HepG2 (cell line): Measurements from ENCODE around the gene RAD51. TPM values are rescaled to one million over a fixed set of nuclear protein-coding genes. Genes with fewer than 3 reads are reported as not detected.

Experiments
- ATAC-seq: fragments of 200-7000 bp; cut with Tn5 transposase; 3 replicates; pipeline ENCODE4 v1.9.1; 2020; ENCODE audit warnings: mild to moderate bottlenecking, moderate library complexity
- BruUV-seq: library from RNA; stranded (reverse); fragments of 400-500 nt; replicated peaks from 2 replicates; lab custom pipeline; 2021; lab: Mats Ljungman, UMichigan
- CTCF ChIA-PET: fragments of 300-600 bp; formaldehyde crosslinking; extraction: SDS; loops from one replicate; lab custom pipeline; 2021; ENCODE audit warnings: low total read pairs, inconsistent platforms, low intra/inter-chr PET ratio; lab: Yijun Ruan, JAX
- POLR2A ChIA-PET: fragments of 350-600 bp; sonication (Branson Sonifier 250); formaldehyde crosslinking; loops from one replicate; lab custom pipeline; 2020; ENCODE audit warnings: antibody characterized with exemption, inconsistent platforms; lab: Yijun Ruan, JAX
- DNase-seq: peaks from one replicate; pipeline ENCODE4 v3.0.0-alpha.2; 2015; ENCODE audit warnings: low spot score
- FAIRE-seq: peaks from 3 replicates; lab custom pipeline; 2011; peaks lifted over from hg19 to GRCh38; lab: Jason Lieb, UNC
- H2AFZ ChIP-seq: one replicate; pipeline ENCODE4 v1.6.1; 2011; ENCODE audit warnings: low read length, inconsistent platforms
- H3K27ac ChIP-seq: fragments of 300-600 bp; 3 replicates; pipeline ENCODE4 v1.8.0; 2011; ENCODE audit warnings: mixed run types, mild to moderate bottlenecking, mixed read lengths, low read length, inconsistent platforms; ENCODE audit not compliant: insufficient read depth; ENCODE audit errors: extremely low read length
- H3K27me3 ChIP-seq, 2 experiments: fragments of 200-600 bp in 1 of 2; 2 replicates in 1 of 2; 3 replicates in 1 of 2; pipeline versions ENCODE4 v1.6.0 to v1.8.0; 2011; ENCODE audit warnings: low read length in 2 of 2, mild to moderate bottlenecking in 2 of 2, moderate library complexity in 2 of 2, inconsistent platforms in 1 of 2; ENCODE audit not compliant: insufficient read depth in 2 of 2, control insufficient read depth in 1 of 2
- H3K36me3 ChIP-seq, 2 experiments: fragments of 200-600 bp in 1 of 2; replicated peaks in 1 of 2; 2 replicates in 1 of 2; 3 replicates in 1 of 2; pipeline versions ENCODE4 v1.5.1 to v1.8.0; 2011; ENCODE audit warnings: low read length in 2 of 2, inconsistent platforms in 1 of 2; ENCODE audit not compliant: insufficient read depth in 2 of 2, control insufficient read depth in 1 of 2
- H3K4me1 ChIP-seq: 2 replicates; pipeline ENCODE4 v1.5.1; 2012; ENCODE audit warnings: low read length, inconsistent platforms; ENCODE audit not compliant: insufficient read depth
- H3K4me2 ChIP-seq: 2 replicates; pipeline ENCODE4 v1.6.0; 2011; ENCODE audit warnings: low read depth, low read length, inconsistent platforms
- H3K4me3 ChIP-seq, 3 experiments: fragments of 200-600 bp in 1 of 3; sonication (generic), shearing (Covaris generic) in 1 of 3; replicated peaks in 1 of 3; 2 replicates each; pipeline ENCODE4 v1.5.1; 2011 to 2016; ENCODE audit warnings: low read length in 3 of 3, inconsistent platforms in 2 of 3, low read depth in 2 of 3, mild to moderate bottlenecking in 2 of 3, control low read depth in 1 of 3, mixed read lengths in 1 of 3; ENCODE audit not compliant: insufficient read depth in 1 of 3
- H3K79me2 ChIP-seq: one replicate; pipeline ENCODE4 v1.6.1; 2011; ENCODE audit warnings: low read length, inconsistent platforms; ENCODE audit not compliant: insufficient read depth
- H3K9ac ChIP-seq: 2 replicates; pipeline ENCODE4 v1.6.0; 2011; ENCODE audit warnings: mild to moderate bottlenecking, low read depth, low read length, inconsistent platforms; ENCODE audit not compliant: insufficient read depth
- H3K9me3 ChIP-seq: 2 replicates; pipeline ENCODE4 v1.5.1; 2012; ENCODE audit warnings: mild to moderate bottlenecking, low read length
- H4K20me1 ChIP-seq: 2 replicates; pipeline ENCODE4 v1.6.0; 2011; ENCODE audit warnings: inconsistent platforms, mild to moderate bottlenecking, low read length, moderate library complexity; ENCODE audit not compliant: insufficient read depth
- ARID4A ChIP-seq: sonication (generic); formaldehyde crosslinking; IDR thresholded peaks from 2 replicates; pipeline ENCODE4 v1.5.0; 2020; ENCODE audit warnings: mild to moderate bottlenecking, missing genetic modification reagents, borderline replicate concordance
- IRF2 ChIP-seq: IDR thresholded peaks from 2 replicates; pipeline ENCODE4 v1.6.1; 2018; ENCODE audit warnings: missing genetic modification reagents, missing compliant biosample characterization
- KLF13 ChIP-seq: sonication (generic); formaldehyde crosslinking; IDR thresholded peaks from 2 replicates; pipeline ENCODE4 v1.4.0; 2020; ENCODE audit warnings: mild to moderate bottlenecking, missing genetic modification reagents
- MAFK ChIP-seq, 2 experiments: IDR thresholded peaks in 1 of 2; conservative IDR thresholded peaks in 1 of 2; 2 replicates each; pipeline ENCODE4 v1.6.1; 2011; ENCODE audit warnings: improper control_type of control experiment in 2 of 2, low read length in 2 of 2
- TERF1 ChIP-seq: sonication (generic); formaldehyde crosslinking; IDR thresholded peaks from 2 replicates; pipeline ENCODE4 v1.8.0; 2022; ENCODE audit warnings: mild to moderate bottlenecking, missing genetic modification reagents, moderate library complexity
- UBTF ChIP-seq: sonication (generic); formaldehyde crosslinking; IDR thresholded peaks from 2 replicates; pipeline ENCODE4 v1.4.0; 2020; ENCODE audit warnings: mild to moderate bottlenecking, missing genetic modification reagents
- ZNF225 ChIP-seq: sonication (generic); formaldehyde crosslinking; IDR thresholded peaks from 2 replicates; pipeline ENCODE4 v1.4.0; 2020; ENCODE audit warnings: mild to moderate bottlenecking, missing genetic modification reagents
- ZNF850 ChIP-seq: sonication (generic); formaldehyde crosslinking; conservative IDR thresholded peaks from 2 replicates; pipeline ENCODE4 v1.9.0; 2021; ENCODE audit warnings: mild to moderate bottlenecking, missing genetic modification reagents
- WGBS: methylation state at CpG from one replicate; pipeline ENCODE4 v1.1.6; 2017; ENCODE audit warnings: low lambda C conversion rate; 5-methylcytosine and 5-hydroxymethylcytosine counted together
- in situ Hi-C: cut with HindIII; loops from 2 replicates; pipeline ENCODE4 v1.10.0; 2017; ENCODE audit warnings: low pct_unique_long_range_greater_than_20kb; ENCODE audit not compliant: extremely low pct_ligation_motif_present
- intact Hi-C: fragments of 100-400 bp; cut with micrococcal nuclease; formaldehyde crosslinking; loops from one replicate; pipeline ENCODE4 v1.10.0; 2022; ENCODE audit not compliant: unreplicated experiment
- polyA plus RNA-seq, 8 experiments: library from polyadenylated mRNA; depleted of rRNA in 3 of 8; stranded (reverse) in 7 of 8; unstranded in 1 of 8; fragments of >200 nt; fragmentation: Illumina TruSeq in 4 of 8; extraction: Trizol in 4 of 8; gene quantifications; 2 replicates each; pipeline versions ENCODE4 v1.2.1 to v1.2.3, GENCODE V29; 2011 to 2016; ENCODE audit warnings: low read depth in 4 of 8, missing spikeins in 1 of 8, mixed read lengths in 1 of 8; ENCODE audit not compliant: insufficient read depth in 1 of 8
- total RNA-seq, 5 experiments: library from RNA; depleted of rRNA; stranded (reverse); fragments of >200 nt; fragmentation: Illumina TruSeq; extraction: Trizol; gene quantifications; 2 replicates each; pipeline ENCODE4 v1.2.3, GENCODE V29; 2016; ENCODE audit warnings: low read depth in 1 of 5
- TF ChIP-seq, protein P1 (sequence below): sonication (generic); formaldehyde crosslinking; IDR thresholded peaks from 2 replicates; pipeline ENCODE4 v1.4.0; 2020; ENCODE audit warnings: missing genetic modification reagents

Gene RAD51
- total and polyA plus RNA-seq, 2 of the 13 experiments (the other 11 are each of a cell fraction or from before 2014, with no cell fraction given): 8.5 to 12.8 TPM

DNA sequence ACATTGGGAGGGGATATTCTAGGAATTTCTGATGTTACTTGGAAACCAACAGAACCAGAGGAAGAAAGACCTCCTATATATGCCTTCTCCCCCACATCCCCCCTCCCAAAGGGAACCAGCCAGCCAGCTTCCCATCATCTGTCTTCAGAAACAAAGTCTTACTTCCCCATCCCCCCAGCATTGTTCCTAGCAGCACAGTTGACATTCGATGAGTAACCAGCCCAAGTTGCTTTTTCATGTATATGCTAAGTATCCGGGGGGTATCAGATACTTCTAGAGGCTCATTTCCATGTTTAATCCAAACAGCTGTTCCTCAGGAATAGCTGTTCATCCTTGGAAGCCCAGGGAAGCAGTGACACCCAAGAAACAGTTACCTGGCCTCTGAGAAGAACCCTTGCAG, 44.1 kb downstream of the RAD51 start (continued):
- TF ChIP-seq TERF1 (CRISPR knock-in tag): no peak

GRCh38 chr15:40739854-40740253, 44.9 kb downstream of the RAD51 start:
- no peak for DNase-seq
- intact Hi-C loops (loop anchor here (5.0 kb wide), 1 partner anchor 63 kb away; no protein-coding TSS in a partner anchor), in situ Hi-C loops (no loop called here)
- H4K20me1 ChIP-seq: no peaks in the 10 kb centered on the region
- no peaks in the 10 kb centered on the region for H3K79me2 ChIP-seq
- H3K4me3 ChIP-seq: no peak overlapping the region
- ATAC-seq: no peak; the same call in 2 of the 3 replicates
- BruUV-seq: no TSS peak
- H3K36me3 ChIP-seq: peaks cover 20 to 85% of the 10 kb centered on the region in 2 experiments
- no peak overlapping the region for H3K27ac ChIP-seq
- H3K9me3 ChIP-seq: no peaks in the 10 kb centered on the region
- no peak for FAIRE-seq
- peaks cover 16% of the 10 kb centered on the region for H3K4me1 ChIP-seq
- H3K4me2 ChIP-seq: no peak overlapping the region
- 97% methylated on average over 2 of the region's 2 CpGs for WGBS
- POLR2A ChIA-PET: interaction anchor here (1.0 to 1.2 kb wide), 2 partner anchors 24 to 46 kb away, joined by 4 read pairs; partner anchors contain the start of gene GCHFR
- no peaks in the 10 kb centered on the region for H3K27me3 ChIP-seq
- no peak overlapping the region for H3K9ac ChIP-seq
- CTCF ChIA-PET: no interaction called here
- H2AFZ ChIP-seq: no peak overlapping the region
- TF ChIP-seq ARID4A (CRISPR knock-in tag): no peak
- no peak for TF ChIP-seq IRF2 (CRISPR knock-in tag)
- TF ChIP-seq KLF13 (CRISPR knock-in tag): no peak
- TF ChIP-seq, protein P1, sequence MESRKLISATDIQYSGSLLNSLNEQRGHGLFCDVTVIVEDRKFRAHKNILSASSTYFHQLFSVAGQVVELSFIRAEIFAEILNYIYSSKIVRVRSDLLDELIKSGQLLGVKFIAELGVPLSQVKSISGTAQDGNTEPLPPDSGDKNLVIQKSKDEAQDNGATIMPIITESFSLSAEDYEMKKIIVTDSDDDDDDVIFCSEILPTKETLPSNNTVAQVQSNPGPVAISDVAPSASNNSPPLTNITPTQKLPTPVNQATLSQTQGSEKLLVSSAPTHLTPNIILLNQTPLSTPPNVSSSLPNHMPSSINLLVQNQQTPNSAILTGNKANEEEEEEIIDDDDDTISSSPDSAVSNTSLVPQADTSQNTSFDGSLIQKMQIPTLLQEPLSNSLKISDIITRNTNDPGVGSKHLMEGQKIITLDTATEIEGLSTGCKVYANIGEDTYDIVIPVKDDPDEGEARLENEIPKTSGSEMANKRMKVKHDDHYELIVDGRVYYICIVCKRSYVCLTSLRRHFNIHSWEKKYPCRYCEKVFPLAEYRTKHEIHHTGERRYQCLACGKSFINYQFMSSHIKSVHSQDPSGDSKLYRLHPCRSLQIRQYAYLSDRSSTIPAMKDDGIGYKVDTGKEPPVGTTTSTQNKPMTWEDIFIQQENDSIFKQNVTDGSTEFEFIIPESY: no peak
- no peak for TF ChIP-seq MAFK (conservative IDR thresholded peaks at IDR 0.05 in 1 of 2, IDR thresholded peaks at IDR 0.05 in 1 of 2; ENCODE audit: low read length in 2 of 2)
- TF ChIP-seq ZNF225 (CRISPR knock-in tag): no peak
- TF ChIP-seq ZNF850 (CRISPR knock-in tag): no peak
- no peak for TF ChIP-seq UBTF (CRISPR knock-in tag)
